SH-SY5Y (cell line): ENCODE results near the gene CSTB.

Source experiments
- GATA2 ChIP-seq: IDR thresholded peaks from 2 replicates; pipeline ENCODE4 v1.6.1; 2011; ENCODE audit warnings: mild to moderate bottlenecking, low read depth, low read length
- GATA3 ChIP-seq: IDR thresholded peaks from 2 replicates; pipeline ENCODE4 v1.6.1; 2011; ENCODE audit warnings: low read depth, mild to moderate bottlenecking, low read length, moderate library complexity

DNA sequence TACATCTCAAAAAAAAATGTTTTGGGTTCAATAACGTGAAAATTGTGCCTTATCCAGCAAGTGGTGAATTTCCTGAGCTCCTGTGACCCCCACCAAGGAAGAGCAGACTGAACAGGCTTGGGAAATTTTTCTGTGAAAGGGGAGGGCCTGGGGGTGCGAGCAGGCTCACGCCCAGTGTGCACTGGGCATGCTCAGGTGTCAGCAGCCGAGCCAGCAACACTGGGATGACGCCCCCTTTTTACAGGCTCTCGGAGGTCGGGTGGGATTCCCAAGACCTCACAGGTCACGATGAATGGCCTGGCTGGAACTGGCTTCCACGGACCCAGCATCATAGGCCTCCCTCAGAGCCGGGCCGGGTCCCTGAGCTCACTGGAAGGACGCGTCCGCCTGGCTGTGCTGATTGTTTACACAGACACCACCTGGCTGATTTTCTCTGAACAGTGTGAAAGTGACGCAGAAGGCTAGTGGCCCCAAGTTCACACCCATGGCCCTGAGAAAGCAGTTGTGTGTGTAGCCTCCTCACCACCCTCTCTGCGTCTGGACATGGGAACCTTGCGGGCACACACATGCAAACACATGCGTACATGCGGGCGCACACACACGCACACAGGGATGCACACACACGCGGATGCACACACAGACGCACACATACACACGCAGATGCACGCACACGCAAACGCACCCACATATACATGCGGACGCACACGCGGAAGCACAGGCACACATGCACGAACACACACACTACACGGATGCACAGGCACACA is 9.2 kb downstream of the CSTB start:
- TF ChIP-seq GATA3 (no peak), GATA2 (no peak)
